ENCODE data around the gene PLSCR1.

The PLSCR1 gene, protein sequence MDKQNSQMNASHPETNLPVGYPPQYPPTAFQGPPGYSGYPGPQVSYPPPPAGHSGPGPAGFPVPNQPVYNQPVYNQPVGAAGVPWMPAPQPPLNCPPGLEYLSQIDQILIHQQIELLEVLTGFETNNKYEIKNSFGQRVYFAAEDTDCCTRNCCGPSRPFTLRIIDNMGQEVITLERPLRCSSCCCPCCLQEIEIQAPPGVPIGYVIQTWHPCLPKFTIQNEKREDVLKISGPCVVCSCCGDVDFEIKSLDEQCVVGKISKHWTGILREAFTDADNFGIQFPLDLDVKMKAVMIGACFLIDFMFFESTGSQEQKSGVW

DNA sequence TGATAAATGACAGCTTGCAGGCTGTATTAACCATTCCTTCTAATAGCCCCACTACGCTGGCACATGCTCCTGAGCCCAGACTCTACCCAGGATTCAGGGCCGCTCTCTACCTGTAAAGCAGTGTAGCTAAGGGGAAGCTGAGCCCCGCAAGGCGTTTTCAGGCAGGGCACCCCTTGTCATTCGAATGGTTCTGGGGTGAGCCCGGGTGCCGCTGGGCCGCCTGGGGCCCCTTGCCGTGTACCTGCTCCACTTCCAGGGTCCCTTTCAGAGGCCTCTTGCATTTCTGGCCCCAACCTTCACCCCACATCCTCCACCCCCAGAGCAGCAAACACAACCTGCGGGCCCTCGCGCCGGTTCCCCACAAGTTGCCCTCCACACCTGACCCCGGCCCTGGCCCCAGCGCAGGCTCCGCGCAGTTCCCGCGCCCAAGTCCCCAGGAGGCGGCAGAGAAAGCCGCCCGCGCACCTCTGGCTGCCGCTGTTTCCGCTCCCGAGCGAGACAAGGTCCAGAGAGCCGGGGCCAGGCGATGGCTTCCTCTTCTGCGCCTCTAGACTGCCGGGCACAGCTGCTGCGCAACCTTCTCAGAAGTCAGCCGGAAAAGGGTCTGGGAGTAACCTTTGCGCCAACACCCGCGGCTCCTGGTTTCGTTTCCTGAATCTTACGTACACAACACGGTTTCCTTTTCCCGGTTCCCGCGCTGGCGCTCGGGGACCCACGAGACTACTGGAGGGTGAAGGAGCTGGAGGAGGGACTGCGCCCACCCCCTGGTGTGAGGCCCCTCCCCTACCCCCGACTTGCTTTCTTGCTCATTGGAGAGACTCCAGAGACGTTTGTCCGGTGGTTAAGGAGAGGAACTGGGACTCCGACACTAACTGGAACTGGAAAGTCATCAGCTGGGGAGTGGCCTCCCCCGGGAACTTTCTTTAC lies at the start of gene PLSCR1:
Gene PLSCR1, minus strand, starts transcription at position 606 of the 927 bp plus-strand sequence. CDS start 8,055 bp downstream, outside the sequence.
- DNase-seq = peak; percentile 95

DNA sequence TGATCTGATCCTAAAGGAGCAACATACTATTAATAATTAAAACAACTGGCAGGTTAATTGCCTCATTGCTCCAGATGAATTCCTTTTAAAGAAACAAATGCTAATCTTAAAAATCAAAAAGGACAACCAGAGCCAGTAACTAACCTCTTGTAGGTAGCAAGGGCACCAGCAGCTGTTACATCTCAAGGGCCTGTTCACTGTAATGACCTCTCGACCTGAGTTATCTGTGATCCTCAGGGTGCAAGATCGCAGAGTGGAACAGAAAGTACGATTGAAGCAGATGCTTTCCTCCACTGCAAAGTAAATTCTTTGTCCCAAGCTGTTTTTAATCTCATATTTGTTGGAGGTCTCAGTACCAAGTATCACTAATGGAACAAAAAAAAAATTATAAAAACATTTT lies 49.4 kb upstream of the PLSCR1 start:
- DNase-seq = peak; percentile 22

DNA sequence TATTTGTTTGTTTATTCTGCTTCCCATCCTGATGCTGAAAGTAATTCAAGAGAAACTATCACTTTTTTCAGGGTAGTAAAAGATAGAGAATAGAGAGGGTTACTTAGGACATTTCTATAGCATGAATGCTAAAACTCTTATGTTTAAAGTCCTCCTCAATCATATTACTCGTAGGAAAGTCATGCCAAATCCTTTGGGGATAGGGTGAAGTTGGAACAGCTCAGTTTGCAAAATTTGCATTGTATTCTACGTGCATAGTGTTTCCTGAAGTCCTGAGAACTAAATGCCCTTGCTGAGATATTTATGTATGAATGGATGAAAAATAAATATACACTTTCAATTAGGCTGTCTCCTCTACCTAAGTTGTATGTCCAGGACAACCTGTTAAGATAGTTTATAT lies 46.1 kb upstream of the PLSCR1 start:
- no peak for DNase-seq

DNA sequence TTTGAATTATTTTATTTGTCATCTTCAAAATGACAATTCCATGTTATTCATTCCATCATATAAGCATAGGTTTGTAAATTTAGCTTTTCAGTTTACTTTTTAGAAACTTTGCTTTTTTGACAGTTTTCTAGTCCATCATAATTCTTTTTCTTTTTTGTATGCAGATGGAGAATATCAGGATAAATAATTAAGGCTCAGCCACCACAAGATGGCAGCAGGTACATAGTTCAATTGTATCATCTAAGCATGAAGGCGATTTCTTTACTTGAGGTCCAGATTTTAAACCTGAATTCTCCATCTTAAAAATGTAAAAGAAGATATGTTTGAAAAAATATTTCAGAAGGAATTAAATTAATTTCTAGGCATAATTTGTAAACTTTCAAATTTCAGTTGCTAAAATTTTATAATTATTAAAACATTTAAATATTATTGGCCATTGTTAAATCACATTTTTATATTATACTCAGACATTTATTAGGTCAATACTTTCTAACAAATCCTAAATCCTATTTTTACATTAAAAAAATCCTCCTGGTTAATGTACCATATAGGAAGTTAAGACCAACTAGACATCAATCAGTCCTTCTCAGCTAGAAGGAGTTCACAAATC lies 45.6 kb upstream of the PLSCR1 start:
- DNase-seq = peak; percentile 76

DNA sequence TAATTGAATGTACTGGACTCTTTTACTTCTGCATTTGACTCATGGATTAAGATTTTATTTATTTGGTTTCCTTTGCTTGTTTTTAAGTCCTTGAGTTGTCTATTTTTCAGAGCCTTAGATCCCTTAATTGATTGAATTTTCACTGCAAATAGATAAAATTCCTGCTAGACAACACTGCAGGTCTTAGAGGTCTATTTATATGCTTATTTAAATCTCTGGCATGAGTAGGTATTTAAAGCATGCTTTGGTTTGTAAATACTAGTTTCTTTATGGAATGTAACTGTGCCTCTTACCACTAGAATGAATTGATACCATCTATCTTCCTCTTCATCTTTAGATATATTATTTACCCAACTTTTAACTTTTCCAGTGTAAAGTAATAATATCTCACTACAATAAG lies 40.7 kb upstream of the PLSCR1 start:
- DNase-seq = no peak

DNA sequence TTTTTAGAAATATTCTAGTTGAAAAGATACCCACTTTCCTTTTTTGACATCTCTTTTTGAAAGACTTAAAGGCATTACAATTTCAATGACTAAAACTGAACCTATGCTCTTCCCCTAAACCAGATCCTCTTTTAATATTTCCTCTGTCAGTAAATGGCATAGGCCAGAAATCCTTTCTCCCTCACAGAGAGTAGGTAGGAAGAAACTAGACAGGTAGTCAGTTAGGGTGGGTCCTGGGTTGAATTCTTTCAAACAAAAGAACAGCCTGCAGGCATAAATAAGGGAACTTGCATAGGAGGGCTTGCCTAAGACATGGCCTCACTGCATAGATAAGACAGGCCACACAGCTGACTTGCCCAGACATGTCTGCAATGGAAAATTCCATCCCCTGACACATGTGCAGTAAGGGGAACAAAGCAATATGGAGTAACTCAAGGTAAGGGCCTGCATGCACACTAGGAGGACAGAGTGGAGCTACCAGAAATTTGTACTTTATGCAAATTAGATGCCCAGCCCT lies 37.6 kb upstream of the PLSCR1 start:
- no peak for DNase-seq

DNA sequence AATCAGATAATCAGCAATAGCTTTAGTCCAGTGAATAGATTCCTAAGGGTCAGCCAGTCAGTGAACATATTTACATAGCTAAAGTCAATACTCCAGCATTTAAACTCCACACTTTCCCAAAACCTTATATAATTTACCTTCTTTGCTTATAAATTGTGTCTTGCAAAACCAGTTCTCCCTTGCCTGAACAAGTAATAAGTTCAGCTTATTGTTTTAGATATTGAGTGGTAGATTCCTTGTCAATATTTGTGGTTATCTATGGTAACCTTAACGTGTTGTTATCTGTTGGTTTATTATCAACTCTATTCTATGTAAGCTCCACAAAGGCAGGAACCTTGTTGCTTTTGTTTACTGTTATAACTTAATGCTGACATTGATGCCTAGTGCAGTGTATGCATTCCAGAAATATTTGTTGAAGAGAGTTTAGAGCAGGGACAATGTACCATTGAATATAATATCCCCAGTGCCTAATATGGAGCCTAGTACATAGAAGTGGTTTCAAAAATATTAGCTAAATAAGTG lies 36.7 kb upstream of the PLSCR1 start:
- no peak for DNase-seq

DNA sequence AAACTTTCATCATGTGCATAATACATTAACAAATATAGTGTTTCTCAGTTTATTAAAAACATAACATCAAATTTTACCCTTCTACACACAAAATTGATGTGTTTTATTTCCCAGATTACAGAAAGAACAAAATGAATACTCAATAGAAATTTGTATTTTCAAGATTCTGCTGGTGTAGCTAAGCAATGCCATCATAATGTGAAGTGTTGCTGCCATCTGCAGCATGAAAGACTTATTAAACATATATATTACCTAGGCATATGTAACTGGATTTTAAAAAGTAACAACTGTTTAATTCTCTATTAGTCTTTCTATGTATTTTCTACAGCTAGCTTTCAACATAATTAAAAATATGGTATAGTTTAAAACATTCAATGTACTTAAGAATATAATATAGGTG lies 33.3 kb upstream of the PLSCR1 start:
- DNase-seq = peak; percentile 73

DNA sequence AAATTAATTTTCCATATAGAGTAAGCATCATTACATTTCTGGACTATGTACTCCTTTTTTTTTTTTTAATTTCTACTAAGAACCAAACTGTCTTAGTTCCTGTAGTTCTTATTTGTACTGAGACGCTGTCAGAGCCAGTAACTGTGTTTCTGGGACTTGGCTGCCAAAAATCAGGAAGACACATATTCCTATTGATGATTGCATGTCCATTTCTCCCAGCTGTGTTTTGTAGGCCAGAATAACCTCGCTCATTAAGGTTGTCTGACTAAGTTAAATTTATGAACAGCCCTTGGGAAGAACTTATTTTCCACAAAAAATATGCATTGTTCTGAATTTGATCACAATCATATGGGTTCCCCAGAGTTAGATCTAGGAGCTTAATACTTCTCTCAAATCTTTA lies 31.2 kb upstream of the PLSCR1 start:
- DNase-seq = no peak

DNA sequence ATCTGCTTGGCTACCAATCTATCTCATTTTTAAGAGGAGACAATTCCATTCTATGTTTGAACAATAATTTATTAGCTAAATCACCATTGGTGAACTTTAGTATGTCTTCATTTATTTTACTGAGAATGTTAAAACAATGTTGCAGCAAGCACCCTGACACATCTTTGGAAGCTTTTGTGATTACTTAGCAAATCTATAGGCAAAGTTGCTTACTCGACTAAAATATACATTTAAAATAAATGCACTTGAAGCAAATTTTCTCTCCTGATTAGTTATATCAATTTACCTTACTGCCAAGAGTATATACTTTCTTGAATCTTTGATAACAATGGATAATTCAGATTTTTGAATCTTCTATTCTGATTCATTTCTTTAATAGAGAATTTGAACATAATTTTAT lies 29.8 kb upstream of the PLSCR1 start:
- no peak for DNase-seq

DNA sequence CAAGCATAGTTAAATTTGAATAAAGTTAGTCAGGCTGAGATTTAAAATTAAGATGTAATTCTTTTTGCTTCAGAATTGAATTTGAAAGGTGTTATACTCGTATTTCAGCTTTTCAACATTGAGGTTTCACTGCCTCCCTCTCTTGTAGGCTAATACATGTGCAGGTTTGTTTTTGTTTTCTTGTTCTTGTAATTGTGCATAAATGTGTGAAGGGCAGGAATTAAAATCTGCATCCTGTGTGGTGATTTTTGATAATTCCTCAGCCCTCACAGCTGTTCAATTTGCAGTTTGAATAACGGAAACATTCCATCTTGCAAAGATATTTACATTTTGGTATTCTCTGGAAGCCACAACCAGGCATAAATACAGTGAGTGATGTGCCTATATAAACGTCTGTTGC lies 24.9 kb upstream of the PLSCR1 start:
- DNase-seq = no peak

DNA sequence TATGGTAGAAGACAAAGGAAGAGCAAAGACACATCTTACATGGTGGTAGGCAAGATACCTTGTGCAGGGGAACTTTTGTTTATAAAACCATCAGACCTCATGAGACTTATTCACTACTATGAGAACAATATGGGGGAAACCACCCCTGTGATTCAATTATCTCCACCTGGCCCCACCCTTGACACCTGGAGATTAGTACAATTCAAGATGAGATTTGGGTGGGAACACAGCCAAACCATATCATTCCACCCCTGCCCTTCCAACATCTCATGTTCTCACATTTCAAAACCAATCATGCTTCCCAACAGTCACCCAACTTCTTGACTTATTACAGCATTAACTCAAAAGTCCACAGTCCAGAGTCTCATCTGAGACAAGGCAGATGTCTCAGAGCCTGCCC lies 21.7 kb upstream of the PLSCR1 start:
- no peak for DNase-seq

DNA sequence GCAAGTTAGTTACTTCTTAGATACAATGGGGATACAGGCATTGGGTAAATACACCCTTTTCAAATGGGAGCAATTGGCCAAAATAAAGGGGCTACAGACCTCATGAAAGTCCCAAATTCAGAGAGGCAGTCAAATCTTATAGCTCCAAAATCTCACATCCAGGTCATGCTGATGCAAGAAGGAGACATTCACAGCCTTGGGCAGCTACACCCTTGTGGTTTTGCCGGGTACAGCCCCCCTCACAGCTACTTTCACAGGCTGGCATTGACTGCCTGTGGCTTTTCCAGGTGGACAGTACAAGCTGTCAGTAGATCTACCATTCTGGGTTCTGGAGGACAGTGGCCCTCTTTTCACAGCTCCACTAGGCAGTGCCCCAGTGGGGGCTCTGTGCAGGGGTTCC lies 17.5 kb upstream of the PLSCR1 start:
- DNase-seq = no peak

DNA sequence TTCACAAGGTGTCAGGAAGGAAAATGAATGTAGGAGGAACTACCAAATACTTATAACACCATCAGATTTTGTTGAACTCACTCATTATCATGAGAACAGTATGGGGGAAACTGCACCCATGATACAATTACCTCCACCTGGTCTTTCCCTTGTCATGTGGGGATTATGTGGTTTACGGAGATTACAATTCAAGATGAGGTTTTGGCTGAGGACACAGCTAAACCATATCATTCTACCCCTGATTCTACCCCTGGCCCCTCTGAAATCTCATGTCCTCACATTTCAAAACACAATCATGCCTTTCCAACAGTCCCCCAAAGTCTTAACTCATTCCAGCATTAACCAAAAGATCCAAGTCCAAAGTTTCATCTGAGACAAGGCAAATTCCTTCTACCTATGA lies 17.1 kb upstream of the PLSCR1 start:
- peak; percentile 21 for DNase-seq

DNA sequence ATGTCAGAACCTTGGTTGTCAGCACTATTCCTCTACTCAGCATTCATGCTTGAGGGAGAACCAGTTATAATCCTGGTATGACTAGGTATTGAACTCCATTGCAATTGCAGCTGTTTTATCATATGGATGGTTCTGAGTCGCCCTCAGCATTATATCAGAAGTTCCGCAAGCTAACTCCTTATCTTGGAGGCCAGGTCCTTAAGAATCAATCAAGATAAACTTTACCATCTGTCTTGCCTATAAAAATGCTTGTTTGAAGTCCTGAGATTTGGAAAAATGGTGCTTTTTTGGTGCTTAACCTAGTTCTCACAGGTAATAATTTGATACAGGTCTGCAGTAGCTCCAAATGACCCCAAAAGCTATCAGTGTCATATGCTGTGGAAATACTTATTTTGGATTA lies 16.3 kb upstream of the PLSCR1 start:
- DNase-seq = no peak

DNA sequence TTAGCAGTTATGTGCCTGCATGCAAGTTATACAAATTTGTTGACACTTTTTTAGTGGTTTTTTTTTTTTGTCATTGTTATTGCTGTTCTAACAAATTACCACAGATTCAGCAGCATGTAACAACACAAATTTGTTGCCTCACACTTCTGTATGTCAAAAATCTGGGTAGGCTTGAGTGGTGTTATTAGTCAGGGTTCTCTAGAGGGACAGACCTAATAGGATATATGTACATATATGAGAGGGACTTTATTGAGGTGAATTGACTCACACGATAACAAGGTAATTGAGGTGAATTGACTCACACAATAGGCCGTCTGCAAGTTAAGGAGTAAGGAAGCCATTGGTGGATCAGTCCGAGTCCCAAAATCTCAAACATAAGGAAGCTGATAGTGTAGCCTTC lies 15.0 kb upstream of the PLSCR1 start:
- no peak for DNase-seq

DNA sequence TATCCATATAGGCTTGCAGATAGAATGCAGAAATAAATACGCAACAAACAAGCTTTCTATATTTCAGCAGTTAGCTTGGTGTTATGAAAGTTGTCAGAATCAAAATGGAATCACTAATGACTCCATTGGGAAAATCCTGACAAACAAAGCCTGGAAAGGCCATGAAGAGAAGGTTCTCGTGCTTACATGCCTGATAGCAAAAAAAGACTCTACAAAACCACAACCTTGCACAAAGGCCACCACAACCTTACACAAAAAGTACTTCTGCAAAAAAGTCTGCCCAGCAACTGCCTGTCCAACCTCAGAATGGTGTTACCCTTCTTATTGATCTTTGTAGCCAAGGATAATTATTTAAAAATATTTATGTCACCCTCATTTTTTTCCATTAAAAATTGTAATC lies 14.4 kb upstream of the PLSCR1 start:
- DNase-seq = no peak

DNA sequence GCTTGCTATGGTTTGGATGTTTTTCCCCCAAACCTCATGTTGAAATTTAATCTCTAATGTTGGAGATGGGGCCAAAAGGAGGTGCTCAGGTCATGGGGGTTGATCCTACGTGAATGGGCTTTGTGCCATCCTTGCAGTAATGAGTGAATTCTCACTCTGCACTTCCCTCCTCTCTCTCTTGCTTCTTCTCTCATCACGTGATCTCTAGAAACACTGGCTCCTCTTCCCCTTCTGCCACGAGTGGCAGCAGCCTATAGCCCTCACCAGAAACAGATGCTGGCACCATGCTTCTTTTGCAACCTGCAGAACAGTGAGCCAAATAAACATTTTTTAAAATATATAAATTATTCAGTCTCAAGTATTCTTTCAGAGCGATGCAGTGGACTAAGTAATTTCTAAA lies 13.3 kb upstream of the PLSCR1 start:
- no peak for DNase-seq

DNA sequence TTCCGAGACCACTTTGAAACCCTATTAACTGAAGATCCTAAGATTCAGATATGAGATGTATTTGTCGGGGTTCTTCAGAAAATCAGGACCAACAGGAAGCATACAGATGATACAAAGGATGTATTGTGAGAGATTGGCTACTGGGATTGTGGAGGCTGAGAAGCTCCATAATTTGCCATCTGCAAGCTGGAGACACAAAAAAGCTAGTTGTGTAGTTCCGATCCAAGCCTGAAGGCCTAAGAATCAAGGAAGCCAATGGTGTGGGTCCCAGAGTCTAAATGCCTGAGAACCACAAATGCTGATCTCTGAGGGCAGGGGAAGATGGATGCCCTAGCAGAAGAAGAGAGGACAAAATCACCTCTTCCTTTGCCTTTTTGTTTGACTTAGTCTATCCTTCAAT lies 10.9 kb upstream of the PLSCR1 start:
- DNase-seq = no peak

DNA sequence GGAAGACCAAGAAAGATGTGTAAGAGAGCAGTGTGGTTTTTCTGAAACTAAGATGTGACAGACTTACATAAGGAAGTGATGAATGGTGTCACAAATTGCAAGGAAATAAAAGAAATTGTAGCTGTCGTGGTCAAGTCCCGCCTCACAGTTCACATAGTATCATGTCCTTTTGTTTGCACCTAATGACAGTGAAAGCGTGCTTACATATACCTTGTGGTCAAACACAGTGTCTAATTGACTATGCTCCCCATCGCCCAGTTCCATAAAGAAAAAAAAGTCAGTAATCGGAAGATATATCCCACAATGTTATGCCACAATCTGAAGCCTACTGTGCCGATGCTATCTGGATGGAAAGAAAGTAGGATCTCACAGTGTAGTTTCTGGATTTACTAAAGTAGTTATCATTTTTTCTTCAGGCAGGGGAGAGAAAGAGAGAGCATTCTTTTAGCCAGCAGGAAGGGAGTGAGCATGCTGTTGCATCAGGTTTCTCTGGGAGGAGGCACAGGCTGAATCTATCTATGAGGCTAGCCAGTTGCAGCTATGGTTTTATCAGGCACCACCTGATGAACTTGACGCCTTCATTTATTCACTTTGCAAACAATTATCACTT lies 9.8 kb upstream of the PLSCR1 start:
- DNase-seq = no peak

DNA sequence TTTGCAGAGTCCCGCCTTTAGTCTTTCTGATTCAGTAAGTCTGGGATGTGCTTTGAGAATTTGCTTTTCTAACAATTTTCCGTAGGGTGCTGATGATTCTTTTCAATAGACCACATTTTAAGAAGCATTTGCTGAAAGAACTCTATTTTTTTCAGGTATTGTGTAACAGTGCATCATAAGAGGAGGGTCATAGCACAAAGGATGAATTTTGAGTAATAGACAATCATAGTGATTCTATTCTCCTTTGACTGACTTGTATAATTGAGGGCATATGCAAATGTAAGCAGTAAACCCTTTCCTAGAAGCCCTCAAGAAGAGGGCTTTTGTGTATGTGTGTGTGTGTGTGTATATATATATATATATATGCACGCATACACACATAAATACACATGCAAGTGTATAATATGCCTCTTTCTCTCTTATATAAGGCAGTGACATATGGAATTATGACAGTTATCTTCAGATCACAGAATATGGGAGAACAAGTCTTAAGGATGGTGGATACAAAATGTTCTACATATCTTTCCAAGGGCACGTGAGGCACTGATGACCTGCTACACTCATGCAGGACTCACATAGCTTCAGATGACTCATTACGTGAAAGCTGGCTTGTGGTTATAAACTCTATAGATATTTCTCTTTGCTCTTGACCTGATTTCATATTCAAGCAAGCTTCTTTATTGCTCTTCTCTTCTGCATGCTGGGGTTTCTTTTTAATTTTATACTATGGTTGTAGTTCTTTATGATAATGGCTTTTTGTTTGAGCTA lies 6.5 kb upstream of the PLSCR1 start:
- DNase-seq = no peak

DNA sequence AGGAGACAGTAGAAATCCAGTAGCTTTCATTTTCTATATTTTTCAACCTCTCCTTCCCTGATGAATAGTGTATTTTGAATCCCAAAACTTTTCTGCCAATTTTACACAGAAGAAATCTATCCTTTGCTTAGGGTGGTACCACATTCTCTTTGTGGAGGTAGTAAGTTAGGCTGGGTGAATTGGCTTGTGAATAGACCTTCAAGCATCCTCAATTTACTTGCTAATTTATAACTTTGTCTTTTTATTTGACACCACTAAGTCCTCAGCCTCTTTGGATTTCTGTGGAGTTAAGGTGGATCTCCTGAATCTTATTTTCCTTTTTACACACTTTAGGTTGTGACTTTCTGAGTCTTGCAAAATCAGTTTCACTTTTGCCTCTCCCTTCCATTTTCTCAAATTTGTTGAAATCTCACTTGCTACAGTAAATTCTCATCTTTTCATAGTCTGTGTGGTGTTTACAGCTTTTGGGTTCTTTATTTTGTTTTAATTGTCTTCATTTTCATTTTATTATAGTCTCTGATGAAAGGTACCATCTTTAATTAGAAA lies 5.7 kb upstream of the PLSCR1 start:
- DNase-seq = no peak
